Middle frontal gyrus (tissue), 1 donor: ENCODE results near the gene HDAC7.

ENCODE experiments used
- DNase-seq: peaks from one replicate; pipeline ENCODE4 v3.0.0-alpha.2; 2015; ENCODE audit warnings: low spot score; ENCODE audit errors: extremely low spot score

HDAC7 gene

GRCh38 chr12:47819896-47820630 lies at the start of gene HDAC7:
HDAC7 (minus strand) TSS chr12:47819903; CDS start chr12:47819785, 118 bp downstream.
- no peak for DNase-seq

DNA sequence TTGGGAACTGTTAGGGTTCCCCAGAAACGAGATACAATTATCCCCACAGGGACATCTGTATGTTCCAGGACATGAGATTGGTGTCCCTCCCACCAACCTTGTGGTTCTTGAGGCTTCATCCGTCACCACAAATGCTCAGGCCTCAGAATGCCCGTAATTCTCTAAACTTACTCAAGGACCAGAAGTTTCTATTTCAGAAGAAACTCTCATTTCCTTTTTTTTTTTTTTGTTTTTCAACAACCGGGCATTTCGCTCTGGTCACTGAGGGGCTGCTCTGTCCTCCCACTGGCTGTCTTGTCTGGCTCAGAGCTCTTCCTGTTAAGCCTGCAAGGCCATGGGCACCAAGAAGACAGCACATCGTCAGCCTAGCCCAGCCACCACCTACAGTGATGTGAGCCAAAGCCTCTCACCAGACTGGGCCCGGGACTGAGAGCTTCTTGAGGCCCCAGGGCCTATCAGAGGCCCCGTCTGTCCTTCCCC lies 48.9 kb upstream of the HDAC7 start:
- no peak for DNase-seq

- DNase-seq = no peak
Observed at GRCh38 chr12:47868041-47868440, 48.3 kb upstream of the HDAC7 start.

DNA sequence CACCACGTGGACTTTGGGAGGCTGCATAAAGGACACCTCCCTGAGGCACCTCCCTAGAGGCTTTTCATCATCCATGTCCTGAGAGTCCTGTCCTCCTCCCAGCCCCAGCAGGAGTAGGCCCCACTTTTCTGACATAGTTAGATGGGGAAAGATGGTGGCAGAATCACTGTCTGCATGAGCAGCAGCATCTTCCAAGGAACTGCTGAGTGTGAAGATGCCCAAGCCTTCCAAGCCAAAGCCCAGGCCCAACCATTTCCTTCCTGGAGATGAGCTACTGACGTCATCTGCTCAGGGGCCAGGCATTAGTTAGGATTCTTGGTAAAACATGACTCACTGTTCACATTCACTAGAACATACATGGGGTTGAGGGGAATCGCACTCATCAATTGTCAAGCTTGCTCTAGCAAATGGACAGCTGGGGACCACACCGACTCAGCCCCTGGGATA lies 47.8 kb upstream of the HDAC7 start:
- DNase-seq = no peak

DNA sequence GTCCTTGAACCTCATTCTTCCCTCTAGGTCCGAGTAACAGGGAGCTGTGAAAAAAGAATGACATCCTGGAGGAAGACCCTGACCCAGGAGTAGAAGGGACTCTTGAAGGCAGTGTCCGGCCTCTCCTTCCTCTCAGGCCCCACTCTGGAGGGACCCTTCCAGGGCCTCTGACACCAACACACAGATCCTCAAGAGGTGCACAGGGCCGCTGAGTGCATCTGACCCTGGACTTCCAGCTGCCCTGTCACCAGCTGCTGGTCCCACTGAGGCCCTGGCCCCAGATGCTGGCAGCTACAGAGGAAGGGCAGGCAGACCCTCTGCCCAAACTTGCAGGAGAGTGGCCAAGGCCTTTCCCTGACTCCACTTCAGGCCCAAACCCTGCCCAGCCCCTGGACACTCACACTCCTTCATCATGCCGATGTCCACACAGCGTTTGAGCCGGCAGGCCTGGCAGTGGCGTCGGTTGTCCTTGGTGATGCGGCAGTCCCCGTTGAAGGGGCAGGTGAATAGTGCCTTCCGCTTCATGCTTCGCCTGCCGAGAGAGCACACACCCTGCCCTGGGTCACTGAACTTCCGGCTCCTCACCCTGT lies 45.0 kb upstream of the HDAC7 start:
- DNase-seq = no peak

DNA sequence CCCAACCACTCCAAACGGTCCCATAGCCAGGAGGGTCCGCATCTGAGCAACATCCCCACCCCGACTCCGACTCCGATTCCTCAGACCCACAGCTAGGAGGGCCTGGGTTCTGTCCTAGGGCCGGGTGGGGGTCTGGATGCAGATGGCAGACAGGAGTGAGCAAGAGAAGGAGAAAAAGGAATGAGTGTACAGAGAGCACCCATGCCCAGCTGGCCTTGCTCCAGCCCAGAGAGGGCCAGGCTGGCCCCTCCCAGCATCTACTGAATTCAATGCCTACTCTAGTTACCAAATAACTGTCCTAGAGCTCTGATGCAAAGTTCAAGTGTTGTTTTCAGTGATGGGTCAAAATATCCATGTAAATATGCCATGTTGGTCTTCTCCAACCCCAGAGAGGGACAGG lies 44.3 kb upstream of the HDAC7 start:
- DNase-seq = no peak

GRCh38 chr12:47863467-47863866 lies 43.8 kb upstream of the HDAC7 start:
- DNase-seq = no peak

DNA sequence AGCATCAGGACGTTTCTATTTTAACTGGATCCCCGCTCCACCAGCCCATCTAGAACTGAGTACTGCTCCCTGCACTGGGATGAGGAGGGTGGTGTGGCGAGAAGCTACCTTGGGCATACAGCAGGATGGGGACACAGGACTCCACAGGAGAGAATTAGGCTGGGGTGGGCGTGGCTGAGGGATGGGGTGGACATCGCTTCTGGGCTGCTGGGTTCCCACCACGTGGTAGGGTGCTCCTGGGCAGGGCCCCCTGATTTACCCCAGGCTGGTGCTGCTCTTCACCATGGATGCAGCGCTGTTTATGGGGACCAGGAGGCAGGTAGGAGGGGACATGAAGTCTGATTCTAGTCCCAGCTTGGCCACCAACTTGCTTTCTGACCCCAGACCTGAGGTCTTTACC lies 43.2 kb upstream of the HDAC7 start:
- DNase-seq = no peak

DNA sequence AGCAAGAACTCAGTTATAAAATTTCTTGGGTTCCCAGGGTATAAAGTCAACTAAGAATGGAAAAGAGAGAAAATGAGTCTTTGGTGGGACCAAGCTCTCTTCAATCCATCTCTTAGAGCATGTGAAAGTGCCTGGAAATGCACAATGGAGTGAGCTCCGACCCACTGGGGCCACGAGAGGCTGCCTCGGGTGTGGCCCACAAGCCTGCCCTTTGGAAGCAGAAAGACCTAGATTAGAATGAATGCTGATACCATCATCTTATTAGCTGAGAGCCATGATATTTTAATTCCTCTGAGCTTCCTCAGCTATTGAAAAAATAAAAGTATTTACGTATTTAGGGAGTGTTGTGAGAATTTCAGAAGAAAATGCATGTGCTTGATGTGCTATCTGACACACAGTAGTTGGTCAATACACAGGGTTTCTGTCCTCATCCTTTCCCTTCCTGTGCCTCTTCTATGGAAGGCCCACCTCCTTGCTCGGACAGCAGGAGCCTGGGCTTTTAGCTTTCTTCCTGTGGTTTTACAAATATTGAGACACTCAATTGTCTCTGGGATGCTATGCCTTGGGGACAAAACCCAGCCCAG lies 42.6 kb upstream of the HDAC7 start:
- DNase-seq = no peak

GRCh38 chr12:47860873-47861272 lies 41.2 kb upstream of the HDAC7 start:
- no peak for DNase-seq

GRCh38 chr12:47860279-47860841 lies 40.7 kb upstream of the HDAC7 start:
- DNase-seq = no peak

GRCh38 chr12:47858511-47859266 lies 39.0 kb upstream of the HDAC7 start:
- DNase-seq = no peak

DNA sequence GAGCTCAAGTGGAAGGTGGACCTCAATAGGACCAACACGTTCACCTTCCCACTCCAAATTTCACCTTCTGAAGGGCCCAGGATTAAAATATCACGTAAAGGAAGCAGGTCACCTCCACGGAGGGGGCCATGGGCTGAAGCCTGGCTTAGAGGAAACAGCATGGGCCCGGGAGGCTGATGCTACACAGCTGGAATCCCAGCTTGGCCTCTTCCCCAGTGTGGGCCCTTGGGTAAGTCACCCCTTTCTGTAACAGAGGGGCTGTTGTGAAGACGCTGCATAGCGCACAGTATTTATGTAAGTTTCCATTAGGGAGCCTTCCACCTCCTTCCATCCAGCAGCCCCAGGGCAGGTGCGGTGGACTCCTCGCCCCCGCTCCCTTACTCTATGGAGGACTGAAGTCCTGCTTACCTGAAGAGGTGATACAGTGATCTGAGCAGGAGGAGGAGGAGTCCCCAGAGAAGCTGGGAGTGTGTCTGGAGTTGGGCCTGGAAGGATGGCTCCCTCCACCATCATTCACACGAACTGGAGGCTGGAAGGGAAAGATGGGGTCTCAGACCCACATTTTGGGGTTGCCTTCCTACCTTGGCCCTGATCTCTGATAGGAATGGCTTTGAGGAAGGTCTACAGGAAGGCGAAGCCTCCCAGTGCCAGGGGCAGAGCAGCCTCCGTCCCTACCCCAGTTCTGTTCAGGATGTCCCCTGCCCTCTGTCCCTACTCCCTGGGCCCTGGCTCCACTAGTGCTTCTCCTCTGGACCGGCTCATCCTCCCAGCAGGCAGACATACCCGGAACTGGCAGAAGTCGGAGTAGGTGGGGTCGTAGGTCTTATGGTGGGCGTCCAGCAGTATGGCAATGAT lies 37.2 kb upstream of the HDAC7 start:
- no peak for DNase-seq

GRCh38 chr12:47856094-47856493 lies 36.4 kb upstream of the HDAC7 start:
- DNase-seq = no peak

GRCh38 chr12:47855502-47855901 lies 35.8 kb upstream of the HDAC7 start:
- no peak for DNase-seq

DNA sequence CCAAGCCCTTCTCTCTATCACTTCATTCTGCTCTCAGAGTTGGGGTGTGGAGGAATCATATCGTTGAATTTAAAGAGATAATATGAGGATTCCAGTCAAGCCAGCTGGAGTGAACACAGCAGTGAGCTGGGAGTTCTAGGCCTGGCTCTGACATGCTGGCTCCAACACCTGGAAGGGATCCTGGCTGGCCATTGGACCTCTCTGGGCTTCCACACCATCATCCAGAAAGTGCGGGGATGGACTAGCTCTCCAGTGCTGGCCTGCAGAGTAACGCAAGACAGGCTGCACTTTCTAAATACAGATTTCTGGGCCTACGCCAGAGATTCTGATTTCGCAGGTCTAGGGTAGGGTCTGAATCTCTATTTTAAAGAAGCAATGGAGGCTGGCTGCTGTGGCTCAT lies 34.8 kb upstream of the HDAC7 start:
- DNase-seq = no peak

DNA sequence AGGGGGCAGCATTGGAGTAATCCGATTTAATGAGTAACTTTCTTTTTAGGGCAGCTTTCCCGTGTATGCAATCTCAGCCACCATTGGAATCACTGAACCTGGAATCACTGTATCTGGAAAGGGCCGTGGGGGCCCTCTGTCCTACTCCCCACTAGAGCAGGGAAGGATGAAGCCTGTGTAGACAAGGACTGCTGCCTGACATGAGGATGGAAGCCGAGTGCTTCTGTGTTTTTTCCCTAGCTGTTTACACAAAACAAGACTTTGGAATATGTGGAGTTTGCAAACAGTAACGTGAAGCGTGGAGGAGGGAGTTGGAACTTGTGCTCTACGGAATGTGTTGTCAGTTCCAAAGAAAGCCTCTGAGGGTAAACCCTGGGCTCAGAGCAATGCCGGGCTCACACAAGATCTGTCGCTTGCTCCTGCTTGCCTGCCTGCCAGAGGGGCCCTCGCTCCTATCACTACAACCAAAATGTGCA lies 32.4 kb upstream of the HDAC7 start:
- DNase-seq = no peak

DNA sequence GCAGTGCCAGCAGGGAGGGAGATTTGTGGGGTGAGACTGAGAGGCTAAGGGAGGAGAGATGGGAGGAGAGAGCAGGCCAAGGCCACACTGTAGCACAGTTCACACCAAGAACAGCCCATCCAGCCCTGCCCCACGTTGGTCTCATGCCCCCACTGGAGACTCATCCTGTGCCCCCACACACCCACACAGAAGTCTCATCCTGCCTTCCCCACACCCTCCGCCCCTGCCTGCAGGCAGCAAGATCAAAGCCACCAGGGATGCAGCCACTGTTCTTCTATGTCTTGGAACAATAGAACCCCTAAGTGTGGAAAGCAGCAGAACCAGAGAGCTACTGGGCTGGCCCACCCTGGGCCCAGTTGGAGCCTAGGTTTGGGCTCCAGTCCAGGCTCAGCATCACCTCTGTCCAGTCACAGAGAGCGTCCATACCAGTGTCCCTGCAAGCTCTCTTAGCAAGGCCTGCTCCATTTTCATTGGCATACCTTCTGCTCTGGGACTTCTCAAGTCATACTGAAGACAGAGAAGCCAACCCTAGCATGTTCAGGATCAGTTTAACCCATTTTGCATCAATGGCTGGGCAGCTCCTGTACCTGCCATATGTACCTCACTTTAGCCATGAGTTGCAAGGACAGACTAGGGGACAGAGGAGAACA lies 31.7 kb upstream of the HDAC7 start:
- no peak for DNase-seq

GRCh38 chr12:47850153-47851084 lies 30.7 kb upstream of the HDAC7 start:
- no peak for DNase-seq
